ENCODE measurements around the gene UQCRH. TPM values are rescaled to one million over a fixed set of nuclear protein-coding genes. Genes with fewer than 3 reads are reported as not detected.
"Not testable (repeated sequence)": the region's sequence is repeated elsewhere in the genome, so short reads cannot be mapped to it uniquely, and the experiment has no call there.

UQCRH gene
- total and polyA plus RNA-seq, 2 of the 8 experiments (the other 6 are each of a cell fraction or from before 2014, with no cell fraction given) = 626 to 1,112 TPM

DNA sequence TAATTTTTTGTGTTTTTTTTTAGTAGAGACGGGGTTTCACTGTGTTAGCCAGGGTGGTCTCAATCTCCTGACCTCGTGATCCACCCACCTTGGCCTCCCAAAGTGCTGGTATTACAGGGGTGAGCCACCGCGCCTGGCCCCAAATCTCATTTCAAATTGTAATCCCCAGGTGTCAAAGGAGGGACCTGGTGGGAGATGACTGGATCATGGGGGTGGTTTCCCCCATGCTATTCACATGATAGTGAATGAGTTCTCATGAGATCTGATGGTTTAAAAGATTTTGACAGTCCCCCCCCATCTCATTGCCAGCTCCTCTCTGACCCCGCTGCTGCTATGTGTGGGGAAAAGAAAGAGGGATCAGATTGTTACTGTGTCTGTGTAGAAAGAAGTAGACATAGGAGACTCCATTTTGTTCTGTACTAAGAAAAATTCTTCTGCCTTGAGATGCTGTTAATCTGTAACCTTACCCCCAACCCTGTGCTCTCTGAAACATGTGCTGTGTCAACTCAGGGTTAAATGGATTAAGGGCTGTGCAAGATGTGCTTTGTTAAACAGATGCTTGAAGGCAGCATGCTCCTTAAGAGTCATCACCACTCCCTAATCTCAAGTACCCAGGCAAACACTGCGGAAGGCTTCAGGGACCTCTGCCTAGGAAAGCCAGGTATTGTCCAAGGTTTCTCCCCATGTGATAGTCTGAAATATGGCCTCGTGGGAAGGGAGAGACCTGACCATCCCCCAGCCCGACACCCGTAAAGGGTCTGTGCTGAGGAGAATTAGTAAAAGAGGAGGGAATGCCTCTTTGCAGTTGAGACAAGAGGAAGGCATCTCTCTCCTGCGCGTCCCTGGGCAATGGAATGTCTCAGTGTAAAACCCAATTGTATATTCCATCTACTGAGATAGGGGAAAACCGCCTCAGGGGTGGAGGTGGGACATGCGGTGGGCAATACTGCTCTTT is 16.7 kb downstream of the UQCRH start:
- H3K4ac ChIP-seq (replicated peaks; ENCODE audit: insufficient read length, low read depth, low read length); H2AK5ac ChIP-seq (ENCODE audit: low read depth, low read length); H4K91ac ChIP-seq (replicated peaks; ENCODE audit: insufficient read length, low read length); H3K18ac ChIP-seq (ENCODE audit: extremely low read depth, low read length); H3K56ac ChIP-seq (replicated peaks; ENCODE audit: insufficient read length, low read depth, low read length); H2BK15ac ChIP-seq (ENCODE audit: low read length); FAIRE-seq; H3K79me2 ChIP-seq (ENCODE audit: control insufficient read depth in 1 of 2, insufficient read depth in 2 of 2, low read length in 2 of 2); DNase-seq (ENCODE audit: low read depth in 1 of 2, low spot score in 2 of 2); H3K23ac ChIP-seq (ENCODE audit: insufficient read length); H3K9me3 ChIP-seq (ENCODE audit: insufficient read depth in 2 of 2, low read depth in 1 of 2, low read length in 1 of 2); H3K23me2 ChIP-seq (ENCODE audit: low read depth, low read length); H2BK5ac ChIP-seq (ENCODE audit: low read depth, low read length); H3K27me3 ChIP-seq (replicated peaks in 1 of 4; ENCODE audit: control insufficient read depth in 3 of 4, extremely low read depth in 1 of 4, insufficient read depth in 3 of 4, low read length in 3 of 4); H4K5ac ChIP-seq (ENCODE audit: insufficient read length, low read depth, low read length); H3K4me3 ChIP-seq (ENCODE audit: extremely low read depth in 1 of 4, insufficient read depth in 2 of 4, low read depth in 3 of 4, low read length in 4 of 4); H2BK20ac ChIP-seq (ENCODE audit: low read length); H3K4me2 ChIP-seq (ENCODE audit: insufficient read depth in 1 of 2, low read depth in 2 of 2, low read length in 2 of 2); H3K79me1 ChIP-seq (ENCODE audit: low read depth, low read length); H3K4me1 ChIP-seq (replicated peaks in 1 of 4; ENCODE audit: control insufficient read depth in 3 of 4, insufficient read depth in 4 of 4, low read length in 3 of 4); H4K8ac ChIP-seq (ENCODE audit: extremely low read depth, insufficient read depth, low read length); H2BK12ac ChIP-seq (ENCODE audit: low read depth, low read length); H2BK120ac ChIP-seq (replicated peaks; ENCODE audit: low read depth, low read length); H4K20me1 ChIP-seq (replicated peaks in 1 of 2; ENCODE audit: control insufficient read depth in 1 of 2, insufficient read depth in 2 of 2, low read length in 2 of 2); H3K9ac ChIP-seq (replicated peaks in 1 of 4; ENCODE audit: extremely low read depth in 1 of 4, low read depth in 3 of 4, low read length in 3 of 4); H3K14ac ChIP-seq (ENCODE audit: insufficient read length); H3K27ac ChIP-seq (ENCODE audit: low read depth, low read length); H2AFZ ChIP-seq (ENCODE audit: low read length): not testable (repeated sequence)
- peaks cover 5 to 20% (median 10%) of the 10 kb centered on the region in 4 experiments; a peak in 7 of 8 replicates for H3K36me3 ChIP-seq (ENCODE audit: control insufficient read depth in 2 of 4, insufficient read depth in 4 of 4, low read length in 3 of 4)
- ChIA-PET CTCF (ENCODE audit: partially characterized antibody) (interaction anchor here (0.9 to 3.2 kb wide), 5 partner anchors 9 to 20 kb away, joined by 3 to 16 read pairs (median 4); partner anchors contain the start of gene NSUN4), POLR2A (ENCODE audit: partially characterized antibody) (interaction anchor here (0.6 to 4.4 kb wide), 6 partner anchors 8 to 49 kb away, joined by 4 to 39 read pairs (median 24); partner anchors contain the start of genes LRRC41, NSUN4 and UQCRH)
- 85% methylated on average over 11 of the region's 13 CpGs; no CpG with 5 or more reads in 1 of the 2 experiments for WGBS, 2 experiments (ENCODE audit: extremely low coverage in 1 of 2, insufficient coverage in 1 of 2, insufficient read length in 1 of 2, insufficient replicate concordance in 2 of 2, low coverage in 1 of 2, low lambda C conversion rate in 2 of 2, missing lambda C conversion rate in 1 of 2)
